ENCODE results near the gene CREB5. TPM values are rescaled to one million over a fixed set of nuclear protein-coding genes. Genes with fewer than 3 reads are reported as not detected.

The CREB5 gene
- total RNA-seq, 4 donors from 2014 or later, result 7.8 to 29.9 (median 12.9) TPM

- Histone ChIP-seq H3K4me3 (no peak overlapping the region), H3K36me3 (no peaks in the 10 kb centered on the region), H3K27me3 (no peaks in the 10 kb centered on the region), H3K4me1 (peaks cover 0 to 7% (median 0%) of the 10 kb centered on the region in 3 donors), H3K27ac (no peak overlapping the region), H3K9me3 (no peaks in the 10 kb centered on the region)
- ATAC-seq, result no peak
- TF ChIP-seq POLR2AphosphoS5 (IDR thresholded peaks at IDR 0.05) (no peak), EP300 (IDR thresholded peaks at IDR 0.05) (no peak), CTCF (IDR thresholded peaks at IDR 0.05) (no peak)
- 71 to 92% methylated on average over 4 of the region's 5 CpGs for WGBS, 2 donors (ENCODE audit: low coverage in 1 of 2)
Observed at GRCh38 chr7:28674359-28674782, 262.1 kb downstream of the CREB5 start.

- Histone ChIP-seq H3K9me3 (no peaks in the 10 kb centered on the region), H3K4me1 (no peaks in the 10 kb centered on the region), H3K27ac (no peak overlapping the region), H3K36me3 (no peaks in the 10 kb centered on the region), H3K27me3 (no peaks in the 10 kb centered on the region), H3K4me3 (no peak overlapping the region)
- 96 to 100% methylated on average over 2 to 3 of the region's 3 CpGs for WGBS, 2 donors (ENCODE audit: low coverage in 1 of 2)
- no peak for ATAC-seq
- no peak for TF ChIP-seq POLR2AphosphoS5 (IDR thresholded peaks at IDR 0.05)
- TF ChIP-seq POLR2A (IDR thresholded peaks at IDR 0.05), result no peak
- TF ChIP-seq EP300 (IDR thresholded peaks at IDR 0.05), result no peak
- no peak for TF ChIP-seq CTCF (IDR thresholded peaks at IDR 0.05)
Observed at GRCh38 chr7:28675429-28675828, 263.1 kb downstream of the CREB5 start.

GRCh38 chr7:28677668-28678067 is 265.4 kb downstream of the CREB5 start:
- WGBS, 2 donors (ENCODE audit: low coverage in 1 of 2), result 92 to 93% methylated on average over 2 to 3 of the region's 3 CpGs
- no peaks in the 10 kb centered on the region for H3K9me3 ChIP-seq
- no peaks in the 10 kb centered on the region for H3K27me3 ChIP-seq
- no peaks in the 10 kb centered on the region for H3K36me3 ChIP-seq
- no peak overlapping the region for H3K27ac ChIP-seq
- no peaks in the 10 kb centered on the region for H3K4me1 ChIP-seq
- ATAC-seq, result no peak
- no peak for TF ChIP-seq POLR2A (IDR thresholded peaks at IDR 0.05)
- TF ChIP-seq POLR2AphosphoS5 (IDR thresholded peaks at IDR 0.05), result no peak
- TF ChIP-seq EP300 (IDR thresholded peaks at IDR 0.05), result no peak
- no peak for TF ChIP-seq CTCF (IDR thresholded peaks at IDR 0.05)
- H3K4me3 ChIP-seq, result no peak overlapping the region

- H3K36me3 ChIP-seq, result no peaks in the 10 kb centered on the region
- H3K9me3 ChIP-seq, result no peaks in the 10 kb centered on the region
- no peak overlapping the region for H3K4me3 ChIP-seq
- no peak for ATAC-seq
- no peaks in the 10 kb centered on the region for H3K4me1 ChIP-seq
- TF ChIP-seq POLR2A (IDR thresholded peaks at IDR 0.05) (no peak), CTCF (IDR thresholded peaks at IDR 0.05) (no peak), EP300 (IDR thresholded peaks at IDR 0.05) (no peak), POLR2AphosphoS5 (IDR thresholded peaks at IDR 0.05) (no peak)
- 64 to 78% methylated on average over 2 of the region's 2 CpGs for WGBS, 2 donors (ENCODE audit: low coverage in 1 of 2)
- no peaks in the 10 kb centered on the region for H3K27me3 ChIP-seq
- no peak overlapping the region for H3K27ac ChIP-seq
Observed at GRCh38 chr7:28678431-28678965, 266.2 kb downstream of the CREB5 start.

- H3K4me3 ChIP-seq, result no peak overlapping the region
- no peak for ATAC-seq
- WGBS, 2 donors (ENCODE audit: low coverage in 1 of 2), result 86 to 91% methylated on average over 4 to 5 of the region's 5 CpGs
- H3K36me3 ChIP-seq, result no peaks in the 10 kb centered on the region
- no peaks in the 10 kb centered on the region for H3K27me3 ChIP-seq
- no peak overlapping the region for H3K27ac ChIP-seq
- peaks cover 0 to 27% (median 2%) of the 10 kb centered on the region in 3 donors for H3K4me1 ChIP-seq
- TF ChIP-seq CTCF (IDR thresholded peaks at IDR 0.05), result no peak
- no peak for TF ChIP-seq POLR2A (IDR thresholded peaks at IDR 0.05)
- TF ChIP-seq POLR2AphosphoS5 (IDR thresholded peaks at IDR 0.05), result no peak
- no peak for TF ChIP-seq EP300 (IDR thresholded peaks at IDR 0.05)
- H3K9me3 ChIP-seq, result no peaks in the 10 kb centered on the region
Observed at GRCh38 chr7:28681693-28682310, 269.5 kb downstream of the CREB5 start.
